HepG2 (cell line): ENCODE measurements around the gene CRYBA2. TPM values are rescaled to one million over a fixed set of nuclear protein-coding genes. Genes with fewer than 3 reads are reported as not detected.
A peak's percentile ranks its signal among the peaks of the same experiment; 100 is the strongest.

Source experiments
- ATAC-seq: fragments of 200-7000 bp; cut with Tn5 transposase; 3 replicates; pipeline ENCODE4 v1.9.1; 2020; ENCODE audit warnings: mild to moderate bottlenecking, moderate library complexity
- BruUV-seq: library from RNA; stranded (reverse); fragments of 400-500 nt; replicated peaks from 2 replicates; lab custom pipeline; 2021; lab: Mats Ljungman, UMichigan
- CTCF ChIA-PET: fragments of 300-600 bp; formaldehyde crosslinking; extraction: SDS; loops from one replicate; lab custom pipeline; 2021; ENCODE audit warnings: low total read pairs, inconsistent platforms, low intra/inter-chr PET ratio; lab: Yijun Ruan, JAX
- POLR2A ChIA-PET: fragments of 350-600 bp; sonication (Branson Sonifier 250); formaldehyde crosslinking; loops from one replicate; lab custom pipeline; 2020; ENCODE audit warnings: antibody characterized with exemption, inconsistent platforms; lab: Yijun Ruan, JAX
- DNase-seq: peaks from one replicate; pipeline ENCODE4 v3.0.0-alpha.2; 2015; ENCODE audit warnings: low spot score
- FAIRE-seq: peaks from 3 replicates; lab custom pipeline; 2011; peaks lifted over from hg19 to GRCh38; lab: Jason Lieb, UNC
- H2AFZ ChIP-seq: one replicate; pipeline ENCODE4 v1.6.1; 2011; ENCODE audit warnings: low read length, inconsistent platforms
- H3K27ac ChIP-seq: fragments of 300-600 bp; 3 replicates; pipeline ENCODE4 v1.8.0; 2011; ENCODE audit warnings: mixed run types, mild to moderate bottlenecking, mixed read lengths, low read length, inconsistent platforms; ENCODE audit not compliant: insufficient read depth; ENCODE audit errors: extremely low read length
- H3K27me3 ChIP-seq, 2 experiments: fragments of 200-600 bp in 1 of 2; 2 replicates in 1 of 2; 3 replicates in 1 of 2; pipeline versions ENCODE4 v1.6.0 to v1.8.0; 2011; ENCODE audit warnings: low read length in 2 of 2, mild to moderate bottlenecking in 2 of 2, moderate library complexity in 2 of 2, inconsistent platforms in 1 of 2; ENCODE audit not compliant: insufficient read depth in 2 of 2, control insufficient read depth in 1 of 2
- H3K36me3 ChIP-seq, 2 experiments: fragments of 200-600 bp in 1 of 2; replicated peaks in 1 of 2; 2 replicates in 1 of 2; 3 replicates in 1 of 2; pipeline versions ENCODE4 v1.5.1 to v1.8.0; 2011; ENCODE audit warnings: low read length in 2 of 2, inconsistent platforms in 1 of 2; ENCODE audit not compliant: insufficient read depth in 2 of 2, control insufficient read depth in 1 of 2
- H3K4me1 ChIP-seq: 2 replicates; pipeline ENCODE4 v1.5.1; 2012; ENCODE audit warnings: low read length, inconsistent platforms; ENCODE audit not compliant: insufficient read depth
- H3K4me2 ChIP-seq: 2 replicates; pipeline ENCODE4 v1.6.0; 2011; ENCODE audit warnings: low read depth, low read length, inconsistent platforms
- H3K4me3 ChIP-seq, 3 experiments: fragments of 200-600 bp in 1 of 3; sonication (generic), shearing (Covaris generic) in 1 of 3; replicated peaks in 1 of 3; 2 replicates each; pipeline ENCODE4 v1.5.1; 2011 to 2016; ENCODE audit warnings: low read length in 3 of 3, inconsistent platforms in 2 of 3, low read depth in 2 of 3, mild to moderate bottlenecking in 2 of 3, control low read depth in 1 of 3, mixed read lengths in 1 of 3; ENCODE audit not compliant: insufficient read depth in 1 of 3
- H3K79me2 ChIP-seq: one replicate; pipeline ENCODE4 v1.6.1; 2011; ENCODE audit warnings: low read length, inconsistent platforms; ENCODE audit not compliant: insufficient read depth
- H3K9ac ChIP-seq: 2 replicates; pipeline ENCODE4 v1.6.0; 2011; ENCODE audit warnings: mild to moderate bottlenecking, low read depth, low read length, inconsistent platforms; ENCODE audit not compliant: insufficient read depth
- H3K9me3 ChIP-seq: 2 replicates; pipeline ENCODE4 v1.5.1; 2012; ENCODE audit warnings: mild to moderate bottlenecking, low read length
- H4K20me1 ChIP-seq: 2 replicates; pipeline ENCODE4 v1.6.0; 2011; ENCODE audit warnings: inconsistent platforms, mild to moderate bottlenecking, low read length, moderate library complexity; ENCODE audit not compliant: insufficient read depth
- KLF13 ChIP-seq: sonication (generic); formaldehyde crosslinking; IDR thresholded peaks from 2 replicates; pipeline ENCODE4 v1.4.0; 2020; ENCODE audit warnings: mild to moderate bottlenecking, missing genetic modification reagents
- MAZ ChIP-seq, 2 experiments: sonication (generic) in 1 of 2; formaldehyde crosslinking in 1 of 2; IDR thresholded peaks; 2 replicates each; pipeline versions ENCODE4 v1.5.0 to v1.6.1; 2012 to 2020; ENCODE audit warnings: low read depth in 2 of 2, mild to moderate bottlenecking in 2 of 2, borderline replicate concordance in 1 of 2, improper control_type of control experiment in 1 of 2, low read length in 1 of 2, missing genetic modification reagents in 1 of 2, moderate library complexity in 1 of 2
- PRDM4 ChIP-seq: sonication (generic); formaldehyde crosslinking; IDR thresholded peaks from 2 replicates; pipeline ENCODE4 v1.9.0; 2021; ENCODE audit warnings: missing genetic modification reagents, borderline replicate concordance
- SATB2 ChIP-seq: sonication (generic); formaldehyde crosslinking; IDR thresholded peaks from 2 replicates; pipeline ENCODE4 v1.5.0; 2020; ENCODE audit warnings: missing genetic modification reagents
- SOX5 ChIP-seq: IDR thresholded peaks from 2 replicates; pipeline ENCODE4 v1.6.1; 2016; ENCODE audit warnings: borderline replicate concordance
- SRY ChIP-seq: sonication (generic); formaldehyde crosslinking; IDR thresholded peaks from 2 replicates; pipeline ENCODE4 v1.8.0; 2022; ENCODE audit warnings: mild to moderate bottlenecking, missing genetic modification reagents
- TAF1 ChIP-seq: sonication (generic); formaldehyde crosslinking; IDR thresholded peaks from 2 replicates; pipeline ENCODE4 v1.4.0; 2020; ENCODE audit warnings: missing genetic modification reagents
- ZNF484 ChIP-seq: sonication (generic); formaldehyde crosslinking; IDR thresholded peaks from 2 replicates; pipeline ENCODE4 v1.5.1; 2020; ENCODE audit warnings: mild to moderate bottlenecking, low read depth, missing genetic modification reagents, borderline replicate concordance
- ZNF562 ChIP-seq: sonication (generic); formaldehyde crosslinking; IDR thresholded peaks from 2 replicates; pipeline ENCODE4 v1.8.0; 2022; ENCODE audit warnings: missing genetic modification reagents, borderline replicate concordance
- ZNF598 ChIP-seq: sonication (generic); formaldehyde crosslinking; IDR thresholded peaks from 2 replicates; pipeline ENCODE4 v1.5.1; 2020; ENCODE audit warnings: mild to moderate bottlenecking, missing genetic modification reagents, borderline replicate concordance
- ZNF605 ChIP-seq: sonication (generic); formaldehyde crosslinking; IDR thresholded peaks from 2 replicates; pipeline ENCODE4 v1.8.0; 2022; ENCODE audit warnings: mild to moderate bottlenecking, missing genetic modification reagents
- ZNF687 ChIP-seq: sonication (generic); formaldehyde crosslinking; IDR thresholded peaks from 2 replicates; pipeline ENCODE4 v1.5.1; 2020; ENCODE audit warnings: mild to moderate bottlenecking, missing genetic modification reagents, moderate library complexity
- ZNF75D ChIP-seq: sonication (generic); formaldehyde crosslinking; IDR thresholded peaks from 2 replicates; pipeline ENCODE4 v1.8.1; 2023; ENCODE audit warnings: missing genetic modification reagents, mild to moderate bottlenecking, borderline replicate concordance
- ZSCAN20 ChIP-seq: sonication (generic); formaldehyde crosslinking; IDR thresholded peaks from 2 replicates; pipeline ENCODE4 v1.4.0; 2020; ENCODE audit warnings: missing genetic modification reagents, mild to moderate bottlenecking, borderline replicate concordance
- WGBS: methylation state at CpG from one replicate; pipeline ENCODE4 v1.1.6; 2017; ENCODE audit warnings: low lambda C conversion rate; 5-methylcytosine and 5-hydroxymethylcytosine counted together
- in situ Hi-C: cut with HindIII; loops from 2 replicates; pipeline ENCODE4 v1.10.0; 2017; ENCODE audit warnings: low pct_unique_long_range_greater_than_20kb; ENCODE audit not compliant: extremely low pct_ligation_motif_present
- intact Hi-C: fragments of 100-400 bp; cut with micrococcal nuclease; formaldehyde crosslinking; loops from one replicate; pipeline ENCODE4 v1.10.0; 2022; ENCODE audit not compliant: unreplicated experiment
- polyA plus RNA-seq, 8 experiments: library from polyadenylated mRNA; depleted of rRNA in 3 of 8; stranded (reverse) in 7 of 8; unstranded in 1 of 8; fragments of >200 nt; fragmentation: Illumina TruSeq in 4 of 8; extraction: Trizol in 4 of 8; gene quantifications; 2 replicates each; pipeline versions ENCODE4 v1.2.1 to v1.2.3, GENCODE V29; 2011 to 2016; ENCODE audit warnings: low read depth in 4 of 8, missing spikeins in 1 of 8, mixed read lengths in 1 of 8; ENCODE audit not compliant: insufficient read depth in 1 of 8
- total RNA-seq, 5 experiments: library from RNA; depleted of rRNA; stranded (reverse); fragments of >200 nt; fragmentation: Illumina TruSeq; extraction: Trizol; gene quantifications; 2 replicates each; pipeline ENCODE4 v1.2.3, GENCODE V29; 2016; ENCODE audit warnings: low read depth in 1 of 5
- TF ChIP-seq, protein P1 (sequence below): IDR thresholded peaks from 2 replicates; pipeline ENCODE4 v1.6.1; 2016; ENCODE audit warnings: low read depth, borderline replicate concordance
- TF ChIP-seq, protein P2 (sequence below): sonication (generic); formaldehyde crosslinking; IDR thresholded peaks from 2 replicates; pipeline ENCODE4 v1.4.0; 2020; ENCODE audit warnings: mild to moderate bottlenecking, missing genetic modification reagents

Gene CRYBA2
- total and polyA plus RNA-seq, 2 of the 13 experiments (the other 11 are each of a cell fraction or from before 2014, with no cell fraction given): not detected

DNA sequence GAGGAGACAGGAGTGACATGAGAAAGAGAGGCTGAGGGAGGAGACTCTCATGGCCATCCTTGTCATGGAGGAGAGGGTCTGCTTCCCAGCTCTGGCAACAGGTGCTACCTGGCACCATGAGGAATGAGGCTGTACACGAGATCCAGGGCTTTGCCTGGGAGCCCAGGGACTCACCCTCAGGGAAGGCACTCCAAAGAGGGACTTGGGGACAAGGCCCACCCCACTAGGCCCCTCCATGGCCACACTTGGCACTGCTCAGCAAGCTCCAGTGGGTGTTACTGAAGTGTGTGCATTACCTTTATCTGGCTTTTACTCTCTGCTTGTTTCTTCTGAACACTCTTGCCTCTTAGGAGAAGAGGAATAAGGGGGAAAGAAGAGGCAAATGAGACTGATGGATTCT lies 45.4 kb upstream of the CRYBA2 start (continued):
- TF ChIP-seq ZNF562 (no peak), ZNF605 (no peak), ZSCAN20 (no peak), SRY (CRISPR knock-in tag) (no peak), ZNF687 (CRISPR knock-in tag) (no peak), MAZ (IDR thresholded peaks at IDR 0.05; ENCODE audit: borderline replicate concordance, low read depth, low read length) (no peak), MAZ (CRISPR knock-in tag; IDR thresholded peaks at IDR 0.05; ENCODE audit: low read depth) (no peak)
- TF ChIP-seq, protein P1, sequence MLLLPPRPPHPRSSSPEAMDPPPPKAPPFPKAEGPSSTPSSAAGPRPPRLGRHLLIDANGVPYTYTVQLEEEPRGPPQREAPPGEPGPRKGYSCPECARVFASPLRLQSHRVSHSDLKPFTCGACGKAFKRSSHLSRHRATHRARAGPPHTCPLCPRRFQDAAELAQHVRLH (CRISPR knock-in tag): no peak

- CTCF ChIA-PET: no interaction called here
- POLR2A ChIA-PET: no interaction called here
- H2AFZ ChIP-seq: no peak overlapping the region
- no peak overlapping the region for H3K9ac ChIP-seq
- H3K79me2 ChIP-seq: no peaks in the 10 kb centered on the region
- intact Hi-C loops: no loop called here
- BruUV-seq: no TSS peak
- peaks cover 21% of the 10 kb centered on the region for H3K4me1 ChIP-seq
- FAIRE-seq (no peak), ATAC-seq (peak; percentile 76), DNase-seq (peak; percentile 35)
- H3K36me3 ChIP-seq: no peaks in the 10 kb centered on the region
- no peak overlapping the region for H3K4me3 ChIP-seq
- no peaks in the 10 kb centered on the region for H3K9me3 ChIP-seq
- peaks cover 9% of the 10 kb centered on the region; the same call in 1 of the 2 replicates for H4K20me1 ChIP-seq
- H3K4me2 ChIP-seq: no peak overlapping the region
- in situ Hi-C loops: no loop called here
- H3K27me3 ChIP-seq: peaks cover 1 to 47% of the 10 kb centered on the region in 2 experiments; a peak in 4 of 5 replicates
- H3K27ac ChIP-seq: no peak overlapping the region
- 4% methylated on average over 7 of the region's 8 CpGs for WGBS
- TF ChIP-seq ZNF598 (CRISPR knock-in tag) (no peak), ZNF75D (CRISPR knock-in tag) (no peak), PRDM4 (CRISPR knock-in tag) (no peak), SOX5 (CRISPR knock-in tag) (peak; percentile 33), ZNF484 (CRISPR knock-in tag) (no peak), KLF13 (CRISPR knock-in tag) (no peak), TAF1 (CRISPR knock-in tag) (no peak), SATB2 (CRISPR knock-in tag) (no peak)
- TF ChIP-seq, protein P2, sequence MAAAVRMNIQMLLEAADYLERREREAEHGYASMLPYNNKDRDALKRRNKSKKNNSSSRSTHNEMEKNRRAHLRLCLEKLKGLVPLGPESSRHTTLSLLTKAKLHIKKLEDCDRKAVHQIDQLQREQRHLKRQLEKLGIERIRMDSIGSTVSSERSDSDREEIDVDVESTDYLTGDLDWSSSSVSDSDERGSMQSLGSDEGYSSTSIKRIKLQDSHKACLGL (CRISPR knock-in tag): no peak
Measured at GRCh38 chr2:219037783-219038499, 44.7 kb upstream of the CRYBA2 start.
